Glomerular visceral epithelial cell (primary cell): ENCODE data around the gene RTP3.
"Not testable (repeated sequence)": the region's sequence is repeated elsewhere in the genome, so short reads cannot be mapped to it uniquely, and the experiment has no call there.

Experiments
- DNase-seq: peaks from one replicate; pipeline ENCODE4 v3.0.0-alpha.2; 2016; ENCODE audit errors: extremely low spot score

RTP3 gene

DNA sequence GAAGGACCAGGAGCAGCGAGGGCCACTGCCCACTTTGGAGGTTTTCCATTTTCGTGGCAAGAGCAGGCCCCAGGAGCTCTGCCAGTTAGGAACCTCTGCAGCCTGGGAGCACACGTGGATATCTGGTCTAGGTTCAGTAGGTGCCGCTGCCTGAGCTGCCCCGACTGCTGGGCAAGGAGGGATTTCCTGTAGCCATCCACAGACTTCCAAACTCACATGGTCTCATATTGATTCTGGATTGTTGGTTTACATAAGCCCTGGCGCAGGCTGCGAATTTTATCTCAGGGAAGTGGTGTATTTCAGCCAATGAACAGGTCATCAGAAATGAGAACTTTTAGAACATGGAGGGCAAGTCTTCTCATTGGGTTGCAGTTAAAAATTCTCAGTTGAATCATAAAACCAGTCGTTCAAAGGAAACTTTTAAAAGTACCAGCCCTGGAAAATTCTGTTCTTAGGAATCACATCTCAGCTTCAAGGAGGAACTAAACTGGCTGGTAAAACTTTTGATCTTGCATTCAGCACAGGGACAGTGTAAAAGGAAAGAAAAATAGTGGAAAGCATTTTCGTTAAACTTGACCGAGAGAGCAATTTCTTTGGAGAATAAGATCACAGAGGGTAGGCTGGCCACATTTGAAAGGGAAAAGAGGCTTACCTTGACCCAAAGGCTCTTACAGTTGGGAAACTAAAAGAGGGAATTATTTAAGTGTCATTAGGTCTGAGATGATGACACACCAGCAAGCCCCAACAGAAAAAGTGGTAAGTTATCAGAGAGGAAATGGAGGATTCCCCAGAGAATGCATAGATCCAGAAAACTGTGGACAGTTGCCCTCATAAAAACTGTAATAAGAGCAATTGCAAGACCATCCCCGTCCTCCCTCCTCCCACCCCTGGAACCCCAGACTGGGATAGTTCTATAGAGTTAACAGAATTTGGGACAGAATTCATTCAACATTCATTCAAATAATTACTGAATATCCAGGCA is 6.4 kb upstream of the RTP3 start:
- no peak for DNase-seq

DNA sequence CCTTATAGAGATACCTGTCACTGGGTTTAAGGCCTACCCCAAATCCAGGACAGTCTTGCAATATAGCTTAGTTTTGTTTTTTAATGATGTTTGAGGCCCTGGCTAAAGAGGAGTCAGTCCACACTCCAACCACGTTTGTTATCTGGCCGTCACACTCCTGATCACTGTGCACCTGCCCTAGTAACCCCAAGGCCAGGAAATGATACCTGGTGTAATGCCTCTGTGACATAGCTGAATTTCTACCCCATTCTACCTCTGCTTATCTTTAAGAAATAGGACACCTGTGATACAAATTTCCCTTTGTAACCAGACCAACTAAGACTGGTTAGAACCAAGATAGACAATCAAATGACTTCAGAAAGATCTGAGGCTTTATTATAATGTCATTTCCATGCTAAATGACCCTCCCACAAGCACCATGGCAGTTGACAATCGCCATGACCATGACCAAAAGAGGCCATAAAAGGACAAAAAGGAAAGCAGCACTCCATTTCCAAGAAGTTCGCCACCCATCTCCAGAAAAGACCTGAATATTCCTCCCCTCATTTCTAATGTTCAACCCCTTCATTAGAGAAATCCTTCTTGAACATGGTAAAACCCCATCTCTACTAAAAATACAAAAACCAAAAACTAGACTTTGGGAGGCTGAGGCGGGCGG is 4.8 kb upstream of the RTP3 start:
- no peak for DNase-seq

DNA sequence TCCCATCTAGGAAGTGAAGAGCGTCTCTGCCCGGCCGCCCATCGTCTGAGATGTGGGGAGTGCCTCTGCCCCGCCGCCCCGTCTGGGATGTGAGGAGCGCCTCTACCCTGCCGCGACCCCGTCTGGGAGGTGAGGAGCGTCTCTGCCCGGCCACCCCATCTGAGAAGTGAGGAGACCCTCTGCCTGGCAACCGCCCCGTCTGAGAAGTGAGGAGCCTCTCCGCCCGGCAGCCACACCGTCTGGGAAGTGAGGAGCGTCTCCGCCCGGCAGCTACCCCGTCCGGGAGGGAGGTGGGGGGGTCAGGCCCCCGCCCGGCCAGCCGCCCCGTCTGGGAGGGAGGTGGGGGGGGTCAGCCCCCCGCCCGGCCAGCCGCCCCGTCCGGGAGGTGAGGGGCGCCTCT is 3.3 kb upstream of the RTP3 start:
- not testable (repeated sequence) for DNase-seq

DNA sequence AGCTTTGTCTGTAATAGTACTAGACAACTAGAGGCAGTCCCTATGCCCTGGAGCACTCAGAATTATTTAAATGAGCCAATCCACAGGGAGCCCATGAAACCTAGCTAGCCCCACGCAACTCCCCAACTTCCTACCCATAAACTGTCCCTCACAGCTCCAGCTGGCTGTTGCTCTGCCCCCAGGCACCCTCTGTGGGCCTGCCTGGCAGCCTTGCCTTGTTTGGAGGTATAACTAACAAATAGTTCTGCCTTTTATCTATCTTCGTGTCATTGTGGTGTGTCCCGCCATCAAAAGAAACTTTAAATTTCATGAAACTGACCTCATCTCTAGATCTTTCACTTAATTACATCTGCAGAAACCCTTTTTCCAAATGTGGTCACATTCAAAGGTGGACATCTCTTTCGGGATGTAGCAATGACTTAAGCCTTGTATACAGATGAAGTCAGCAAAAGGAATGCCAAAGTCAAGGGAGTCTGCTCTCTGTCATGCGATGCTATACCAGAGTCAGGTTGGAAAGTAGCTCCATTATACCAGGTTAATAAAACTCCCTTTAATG is 1.8 kb upstream of the RTP3 start:
- no peak for DNase-seq

DNA sequence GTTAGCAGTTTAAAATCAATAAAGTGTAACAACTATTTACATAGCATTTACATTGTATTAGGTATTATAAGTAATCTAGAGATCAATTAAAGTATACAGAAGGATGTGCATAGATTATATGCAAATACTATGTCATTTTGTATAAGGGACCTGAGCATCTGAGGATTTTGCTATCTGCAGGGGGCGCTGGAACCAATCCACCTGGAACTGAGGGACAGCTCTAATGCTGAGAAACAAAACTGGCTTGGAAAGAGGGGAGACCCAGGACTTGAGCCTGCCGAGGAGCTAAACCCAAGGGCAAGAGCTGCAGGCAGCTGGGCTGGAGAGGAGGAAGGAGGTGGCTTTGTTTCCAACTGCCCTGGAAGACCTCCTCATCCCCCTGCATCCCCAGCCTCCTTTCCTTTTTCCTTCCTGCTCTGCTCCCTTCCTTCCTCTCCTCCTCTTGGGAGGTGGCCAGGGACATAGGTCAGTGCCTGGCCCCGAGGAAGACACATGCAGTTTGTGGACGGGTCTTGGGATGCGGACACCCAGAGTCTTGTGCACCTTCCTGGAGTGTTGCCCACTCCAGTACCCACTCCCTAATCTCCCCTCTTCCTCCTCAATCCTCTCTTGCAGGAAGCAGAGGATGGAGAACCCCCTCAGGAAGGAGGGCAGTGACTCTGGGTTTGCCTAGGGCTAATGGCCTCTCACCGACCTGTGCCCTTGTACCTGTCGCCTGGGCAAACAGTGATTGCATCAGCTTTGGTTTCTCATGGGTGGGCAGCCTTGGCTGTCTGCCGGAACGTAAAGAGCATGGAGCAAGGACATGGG is 825 bp upstream of the RTP3 start:
- DNase-seq: no peak

DNA sequence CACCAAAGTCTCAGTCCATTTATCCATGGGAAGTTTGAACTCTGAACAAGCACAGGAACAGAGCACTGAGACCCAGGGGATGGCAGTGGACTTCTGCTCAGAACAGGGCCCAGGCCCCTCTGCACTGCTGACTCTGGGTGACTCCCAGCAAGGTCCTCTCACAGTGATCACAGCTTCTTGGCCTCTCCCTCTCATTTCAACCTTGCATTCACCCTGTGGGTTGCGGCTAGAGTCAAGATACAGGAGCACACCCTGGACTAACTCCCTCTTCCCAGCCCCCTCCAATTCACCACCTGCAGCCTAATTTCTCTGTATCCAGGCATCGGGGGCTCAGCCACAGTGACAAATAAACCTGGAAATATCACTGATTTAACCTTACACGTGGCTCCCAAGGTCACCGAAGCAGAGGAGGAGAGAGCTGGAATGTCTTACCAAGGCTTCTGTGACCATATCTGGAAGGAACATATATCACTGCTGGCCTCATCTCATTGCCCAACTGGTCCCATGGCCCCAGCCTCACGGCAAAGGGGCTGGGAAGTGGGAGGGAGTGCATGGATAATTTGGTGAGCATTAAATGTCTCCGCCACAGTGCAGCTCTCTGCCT is 1.2 kb downstream of the RTP3 start:
- DNase-seq: no peak

DNA sequence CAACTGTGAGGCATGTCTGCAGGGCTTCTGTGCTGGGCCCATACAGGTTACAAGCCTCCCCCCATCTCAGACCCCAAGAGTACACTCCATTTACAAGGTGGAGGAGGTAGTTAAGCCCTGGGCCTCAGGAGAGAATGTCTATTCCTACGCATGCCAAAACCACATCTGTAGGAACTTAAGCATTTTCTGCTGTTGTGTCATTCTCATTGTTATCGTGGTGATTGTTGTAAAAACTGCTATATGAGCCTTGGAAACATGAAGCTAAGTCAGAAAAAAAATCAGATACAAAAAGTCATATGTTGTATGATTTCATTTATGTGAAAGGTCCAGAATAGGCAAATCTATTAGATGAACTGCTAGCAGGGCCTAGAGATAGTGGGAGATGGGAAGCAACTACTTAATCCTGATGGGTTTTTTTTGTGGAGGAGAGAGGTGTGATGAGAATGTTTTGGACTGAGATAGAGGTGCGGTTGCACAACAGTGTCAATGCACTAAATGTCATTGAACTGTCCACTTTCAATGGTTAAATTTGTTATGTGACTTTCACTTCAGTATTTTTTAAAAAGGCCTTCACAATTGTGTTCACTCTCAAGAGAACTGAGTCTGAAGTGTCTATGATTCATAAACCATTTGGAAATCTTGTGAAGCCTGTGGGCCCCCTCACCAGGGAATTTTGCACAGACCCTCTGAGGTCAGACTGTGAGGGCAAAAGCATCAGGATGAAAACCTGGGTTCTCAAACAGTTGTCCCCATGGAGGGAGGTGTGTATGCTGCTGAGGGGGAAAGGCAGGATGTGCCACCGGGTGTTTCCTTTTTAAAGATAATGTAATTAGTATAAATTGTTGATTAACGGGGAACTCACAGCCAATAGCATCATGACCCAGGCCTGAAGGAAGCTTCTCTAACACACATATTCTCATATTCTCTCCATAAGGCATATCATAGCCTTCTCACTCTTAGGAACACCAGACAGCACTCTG is 3.2 kb downstream of the RTP3 start:
- no peak for DNase-seq

DNA sequence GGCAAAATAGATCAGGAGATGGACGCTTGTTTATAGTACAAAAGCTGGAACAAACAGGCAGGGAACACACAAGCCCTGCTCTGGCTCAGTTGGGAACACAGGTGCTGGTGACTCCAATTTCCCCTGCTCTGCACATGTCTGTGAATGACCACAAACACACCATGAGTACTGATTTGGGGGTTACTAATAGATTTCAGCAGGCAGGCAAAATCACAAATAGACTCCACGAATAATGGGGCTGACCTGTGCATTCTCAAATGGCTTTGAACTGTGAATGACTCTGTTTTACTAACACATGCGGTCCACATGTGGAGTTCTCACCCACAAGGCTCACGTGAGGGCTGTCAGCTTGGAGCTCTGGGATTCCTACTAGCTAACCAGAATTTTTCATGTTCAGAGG is 3.9 kb downstream of the RTP3 start:
- no peak for DNase-seq

DNA sequence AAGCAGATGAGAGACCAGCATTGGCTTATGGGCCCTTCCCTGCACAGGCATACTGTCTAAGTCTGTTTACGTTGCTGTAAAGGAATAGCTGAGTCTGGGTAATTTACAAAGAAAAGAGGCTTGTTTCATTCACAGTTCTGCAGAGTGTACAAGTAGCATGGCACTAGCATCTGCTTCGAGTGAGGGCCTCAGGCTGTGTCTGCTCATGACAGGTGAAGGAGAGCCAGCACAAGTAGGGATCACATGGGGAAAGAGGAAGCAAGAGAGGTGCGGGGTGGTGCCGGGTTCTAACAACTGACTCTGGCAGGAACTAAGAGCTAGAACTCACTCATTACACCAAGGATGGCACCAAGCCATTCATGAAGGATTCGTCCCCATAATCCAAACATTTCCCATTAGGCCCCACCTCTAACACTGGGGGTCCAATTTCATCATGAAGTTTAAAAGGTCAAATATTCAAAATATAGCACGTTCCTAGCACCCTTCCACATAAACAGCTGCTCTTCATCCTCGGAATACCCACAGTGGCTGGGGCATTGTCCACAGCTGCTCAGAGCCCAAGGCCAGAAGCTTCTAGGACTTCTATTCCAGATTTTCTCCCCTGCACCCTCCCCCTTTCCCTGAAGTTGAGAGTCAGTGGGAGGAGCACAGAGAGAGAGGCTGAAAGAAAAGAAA is 5.6 kb downstream of the RTP3 start:
- DNase-seq: no peak

DNA sequence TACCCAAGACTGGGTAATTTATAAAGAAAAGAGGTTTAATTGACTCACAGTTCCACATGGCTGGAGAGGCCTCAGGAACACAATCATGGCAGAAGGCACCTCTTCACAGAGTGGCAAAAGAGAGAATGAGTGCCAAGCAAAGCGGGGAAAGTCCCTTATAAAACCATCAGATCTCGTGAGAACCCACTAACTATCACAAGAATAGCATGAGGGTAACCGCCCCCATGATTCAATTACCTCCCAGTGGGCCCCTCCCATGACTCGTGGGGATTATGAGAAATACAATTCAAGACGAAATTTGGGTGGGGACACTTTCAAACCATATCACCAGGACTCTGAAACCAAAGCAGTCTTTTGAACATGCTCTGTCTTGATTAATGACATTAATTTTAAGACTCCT is 7.0 kb downstream of the RTP3 start:
- DNase-seq: no peak

DNA sequence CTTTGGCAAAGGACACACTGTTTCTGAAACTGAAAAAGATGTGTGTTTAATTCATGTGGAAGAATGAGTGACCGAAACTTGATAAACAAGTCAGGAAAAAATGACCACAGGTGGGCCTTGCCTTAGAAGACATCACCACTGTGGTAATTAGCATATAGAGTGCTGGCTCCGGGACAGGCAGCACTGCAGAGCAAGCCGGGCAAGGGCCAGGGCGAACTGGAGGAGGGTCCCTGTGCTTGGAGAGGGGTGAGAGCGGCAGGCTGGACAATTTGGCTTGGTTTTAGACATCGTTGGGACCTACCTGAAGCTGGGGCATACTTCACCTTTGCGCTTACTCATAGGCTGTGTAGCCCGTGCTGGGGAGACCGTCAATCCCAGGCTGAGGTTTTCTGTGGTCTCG is 8.2 kb downstream of the RTP3 start:
- DNase-seq: no peak

DNA sequence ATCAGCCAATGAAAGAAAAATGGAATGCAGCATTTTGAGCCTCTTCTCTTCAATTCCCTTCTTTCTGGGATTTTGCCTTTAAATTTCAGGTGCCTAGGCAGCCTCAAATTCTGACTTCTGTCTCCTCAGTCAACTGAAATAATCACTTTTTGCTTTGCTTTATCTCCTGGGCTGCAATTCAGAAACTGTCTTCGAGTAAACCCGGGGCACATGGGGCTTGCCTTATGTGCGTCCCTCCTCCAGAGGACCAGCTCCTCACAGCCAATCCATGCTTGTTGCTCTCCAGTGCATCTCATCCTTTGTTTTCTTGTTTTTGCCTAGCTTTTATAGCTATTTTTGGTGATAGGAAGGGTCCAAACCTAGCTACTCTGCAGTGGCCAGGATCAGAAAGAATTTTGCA is 8.8 kb downstream of the RTP3 start:
- no peak for DNase-seq

DNA sequence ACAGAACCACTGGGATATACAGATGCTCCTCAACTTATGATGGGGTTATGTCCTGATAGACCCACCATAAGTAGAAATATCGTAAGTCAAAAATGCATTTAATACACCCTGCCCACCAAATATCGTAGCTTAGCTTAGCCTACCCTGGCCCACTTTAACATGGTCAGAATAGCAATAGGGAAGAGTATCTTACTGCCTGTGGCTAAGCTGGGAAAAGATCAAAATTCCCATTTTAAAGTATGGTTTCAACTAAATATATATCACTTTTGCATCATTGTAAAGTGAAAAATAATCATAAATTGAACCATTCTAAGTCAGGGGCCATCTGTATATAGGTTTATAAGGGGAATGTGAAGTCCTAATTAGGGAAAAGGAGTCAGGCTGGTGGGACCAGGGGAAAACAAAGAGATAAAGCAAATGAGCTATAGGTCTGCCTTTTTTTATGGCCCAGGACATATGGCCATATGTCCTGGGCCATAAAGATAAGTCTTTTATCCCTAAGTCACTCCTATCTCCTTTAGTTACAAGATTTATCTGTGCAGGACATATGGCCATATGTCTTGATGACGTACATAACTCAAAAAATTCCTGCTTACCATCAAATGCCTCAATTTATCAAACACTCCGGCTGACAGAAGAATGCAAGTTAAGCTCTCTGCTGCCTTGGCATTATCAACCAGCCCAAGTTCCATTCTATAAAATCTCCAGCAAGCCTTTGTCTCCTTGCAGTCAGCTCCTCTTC is 11.2 kb downstream of the RTP3 start:
- DNase-seq: no peak

DNA sequence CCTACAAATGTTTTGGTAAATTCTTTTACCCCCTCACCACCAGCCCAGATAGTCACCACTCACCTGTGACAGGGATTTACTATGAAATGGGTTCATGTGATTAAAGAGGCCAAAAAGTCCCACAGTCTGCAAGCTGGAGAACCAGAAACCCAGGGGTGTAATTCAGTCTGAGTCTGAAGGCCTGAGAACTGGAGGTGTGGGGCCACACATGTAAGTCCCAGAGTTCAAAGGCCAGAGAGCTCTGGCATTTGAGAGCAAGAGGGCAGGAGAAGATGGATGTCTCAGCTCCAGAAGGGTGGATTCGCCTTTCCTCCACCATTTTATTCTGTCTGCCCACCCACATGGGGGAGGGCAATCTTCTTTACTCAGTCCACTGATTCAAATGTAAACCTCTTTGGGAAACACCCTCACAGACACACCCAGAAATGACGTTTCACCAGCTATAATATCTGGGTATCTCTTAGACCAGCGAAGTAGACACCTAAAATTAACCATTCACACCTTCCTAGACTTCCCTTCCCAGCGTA is 11.9 kb downstream of the RTP3 start:
- no peak for DNase-seq

DNA sequence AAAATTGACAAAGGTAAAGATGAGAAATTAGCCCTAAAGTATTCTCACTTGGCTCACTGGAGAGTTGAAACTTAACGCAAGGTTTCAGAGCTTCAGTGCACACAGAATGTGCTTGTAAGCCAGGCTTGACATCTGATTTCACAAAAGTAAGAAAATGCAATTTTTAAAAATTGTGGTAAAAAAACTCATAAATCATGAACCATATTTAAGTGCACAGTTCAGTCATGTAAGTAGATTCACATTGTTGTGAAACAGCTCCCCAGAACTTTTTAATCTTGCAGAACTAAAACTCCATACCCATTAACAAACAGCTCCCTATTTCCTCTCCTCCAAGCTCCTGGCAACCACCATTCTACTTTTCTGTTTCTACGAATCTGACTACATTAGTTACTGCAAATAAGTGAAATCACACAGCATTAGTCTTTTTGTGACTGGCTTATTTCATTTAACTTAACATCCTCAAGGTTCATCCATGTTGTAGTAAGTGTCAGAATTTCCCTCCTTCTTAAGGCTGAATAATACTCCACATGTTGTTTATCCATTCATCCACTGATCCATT is 14.5 kb downstream of the RTP3 start:
- DNase-seq: no peak

DNA sequence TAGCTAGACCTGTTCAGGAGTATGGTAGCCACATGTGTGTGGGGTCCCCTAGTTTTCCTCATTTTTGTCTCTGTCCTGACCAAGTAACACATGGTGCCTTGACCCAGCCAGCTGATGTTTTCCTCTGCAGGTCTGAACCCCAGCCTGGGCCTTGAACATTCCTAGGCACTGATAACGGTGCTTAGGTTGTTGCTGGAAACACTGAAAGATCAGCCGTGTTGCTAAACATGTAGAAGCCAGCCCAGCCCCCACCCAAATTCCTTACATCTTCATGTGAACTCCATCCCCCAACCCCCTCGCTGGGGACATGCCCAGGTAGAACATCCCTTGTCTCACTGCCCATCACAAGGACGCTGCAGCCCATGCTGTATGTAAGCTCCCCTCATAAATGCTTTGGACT is 18.7 kb downstream of the RTP3 start:
- no peak for DNase-seq

DNA sequence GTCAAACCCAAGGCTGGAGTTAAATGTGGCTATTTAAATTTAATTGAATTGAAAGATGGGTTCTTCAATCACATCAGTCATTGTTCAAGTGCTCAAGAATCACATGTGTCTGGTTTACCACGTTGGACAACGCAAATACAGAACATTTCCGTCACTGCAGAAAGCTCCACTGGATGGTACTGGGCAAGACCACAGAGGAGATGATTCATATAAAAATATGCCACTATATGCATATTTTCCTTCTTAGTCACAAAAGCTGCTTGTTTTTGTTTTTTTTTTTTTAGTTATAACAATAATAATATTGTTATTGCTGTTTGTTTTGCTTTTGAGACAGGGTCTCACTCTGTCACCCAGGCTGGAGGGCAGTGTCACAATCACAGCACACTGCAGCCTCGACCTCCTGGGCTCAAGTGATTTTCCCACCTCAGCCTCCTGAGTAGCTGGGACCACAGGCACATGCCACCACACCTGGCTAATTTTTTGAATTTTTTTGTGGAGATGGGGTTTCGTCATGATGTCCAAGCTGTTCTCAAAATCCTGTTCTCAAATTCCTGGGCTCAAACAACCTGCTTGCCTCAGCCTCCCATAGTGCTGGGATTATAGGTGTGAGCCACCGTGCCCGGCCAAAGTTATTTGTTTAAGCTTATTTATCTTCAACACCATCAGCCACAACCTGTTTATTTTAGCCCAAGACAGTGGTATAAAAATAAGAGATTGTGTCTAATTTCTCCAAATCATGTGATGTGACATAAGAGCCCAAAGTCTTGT is 19.4 kb downstream of the RTP3 start:
- peak; percentile 48 for DNase-seq

DNA sequence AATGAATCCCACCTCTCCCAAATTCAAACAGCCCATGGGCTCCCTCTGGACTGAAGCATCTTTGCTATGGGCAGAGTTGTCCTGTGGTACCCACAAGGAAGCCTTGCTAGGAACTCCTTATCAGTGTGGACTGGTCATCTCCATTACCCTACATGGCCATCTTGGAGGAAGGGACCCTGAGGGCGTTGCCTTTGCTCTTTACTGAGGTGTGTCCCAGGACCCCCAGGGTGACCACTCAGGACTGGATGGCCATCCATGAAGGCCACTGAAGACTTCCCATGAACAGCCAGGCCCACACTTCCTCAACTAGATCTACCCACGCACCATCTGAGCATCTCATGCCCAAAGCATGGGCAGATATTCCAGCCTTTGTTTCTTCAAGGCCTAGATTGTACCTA is 20.0 kb downstream of the RTP3 start:
- no peak for DNase-seq
